Mesenteric fat pad (tissue), 1 donor: ENCODE measurements around the gene SSUH2. TPM values are rescaled to one million over a fixed set of nuclear protein-coding genes. Genes with fewer than 3 reads are reported as not detected.
"Not testable (repeated sequence)": the region's sequence is repeated elsewhere in the genome, so short reads cannot be mapped to it uniquely, and the experiment has no call there.

Experiments used
- DNase-seq: peaks from one replicate; pipeline ENCODE4 v3.0.0-alpha.2; 2020; ENCODE audit warnings: low spot score
- total RNA-seq: library from RNA; stranded (reverse); fragmentation: NEBNext Ultra II Directional; extraction: Animal tissue kit (Norgen Biotek cat#: 25700); gene quantifications from one replicate; pipeline ENCODE4 v1.2.1, GENCODE V29; 2021
- donor health status: DM: yes; HTN: yes; CAD: no.

SSUH2 gene
- total RNA-seq, 1 donor from 2014 or later, result 0.45 TPM

- no peak for DNase-seq
These were observed 14.6 kb upstream of the SSUH2 start for GRCh38 chr3:8659242-8659641.

DNA sequence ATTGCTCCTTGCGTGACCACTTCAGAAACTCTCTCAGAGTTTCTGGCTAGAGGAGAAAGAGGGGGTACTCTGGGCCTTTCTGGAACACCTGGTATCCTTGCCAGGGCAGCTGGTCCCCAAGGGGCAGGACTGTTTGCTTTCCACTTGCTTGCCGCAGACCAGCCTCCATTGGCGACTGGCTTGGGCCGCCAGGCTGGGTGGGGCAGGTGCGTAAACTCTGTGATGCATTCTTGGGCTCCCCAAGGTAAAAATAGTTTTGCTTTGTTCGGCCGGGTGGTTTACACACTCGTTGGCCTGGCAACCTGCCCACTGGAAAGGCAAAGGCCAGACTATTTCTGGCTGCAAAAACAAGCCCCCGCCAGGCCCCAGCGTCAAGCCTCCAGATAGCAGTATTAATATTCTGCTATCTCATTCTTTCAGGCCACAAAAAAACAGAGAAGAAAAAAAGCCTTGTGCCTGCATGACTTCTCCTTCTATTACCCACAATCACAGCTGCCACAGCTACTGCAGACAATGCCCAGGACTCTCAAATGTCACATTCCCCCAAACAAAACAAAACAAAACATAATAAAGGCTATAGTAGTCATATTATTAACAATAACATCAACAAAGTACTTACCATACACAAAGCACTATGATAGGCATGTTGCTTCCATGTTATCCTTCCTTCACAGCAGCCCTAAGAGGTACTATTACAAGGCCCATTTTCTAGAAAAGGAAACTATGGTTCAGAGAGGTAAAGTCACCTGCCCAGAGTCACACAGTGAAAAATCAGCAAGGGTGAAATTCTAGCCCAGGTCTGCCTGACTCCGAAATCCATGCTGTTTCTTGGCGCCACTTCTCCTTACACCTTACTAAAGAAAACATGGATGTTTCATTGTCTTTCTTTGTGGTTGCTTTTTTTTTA lies 14.0 kb upstream of the SSUH2 start:
- DNase-seq, result no peak

- no peak for DNase-seq
These were observed 13.3 kb upstream of the SSUH2 start for GRCh38 chr3:8657804-8658305.

DNA sequence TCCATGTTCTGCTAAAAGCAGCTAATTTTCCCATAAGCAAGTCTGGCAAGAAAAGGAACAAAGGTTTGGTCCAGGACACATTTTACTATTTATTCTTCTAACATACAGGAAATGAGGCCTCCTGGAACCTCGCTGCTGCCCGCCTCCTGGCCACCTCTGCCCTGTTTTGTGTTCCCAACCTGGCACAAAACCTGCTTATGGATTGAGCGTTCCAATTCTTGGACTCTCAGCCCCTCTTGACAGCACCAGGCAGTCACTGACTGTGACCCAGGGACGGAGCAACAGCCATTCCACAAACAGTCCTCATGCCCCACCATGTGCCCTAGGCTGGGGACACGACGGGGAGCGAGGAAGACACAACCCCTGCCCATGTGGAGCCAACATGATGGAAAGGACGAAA lies 11.6 kb upstream of the SSUH2 start:
- DNase-seq, result no peak

GRCh38 chr3:8655387-8655835 lies 10.8 kb upstream of the SSUH2 start:
- no peak for DNase-seq

DNA sequence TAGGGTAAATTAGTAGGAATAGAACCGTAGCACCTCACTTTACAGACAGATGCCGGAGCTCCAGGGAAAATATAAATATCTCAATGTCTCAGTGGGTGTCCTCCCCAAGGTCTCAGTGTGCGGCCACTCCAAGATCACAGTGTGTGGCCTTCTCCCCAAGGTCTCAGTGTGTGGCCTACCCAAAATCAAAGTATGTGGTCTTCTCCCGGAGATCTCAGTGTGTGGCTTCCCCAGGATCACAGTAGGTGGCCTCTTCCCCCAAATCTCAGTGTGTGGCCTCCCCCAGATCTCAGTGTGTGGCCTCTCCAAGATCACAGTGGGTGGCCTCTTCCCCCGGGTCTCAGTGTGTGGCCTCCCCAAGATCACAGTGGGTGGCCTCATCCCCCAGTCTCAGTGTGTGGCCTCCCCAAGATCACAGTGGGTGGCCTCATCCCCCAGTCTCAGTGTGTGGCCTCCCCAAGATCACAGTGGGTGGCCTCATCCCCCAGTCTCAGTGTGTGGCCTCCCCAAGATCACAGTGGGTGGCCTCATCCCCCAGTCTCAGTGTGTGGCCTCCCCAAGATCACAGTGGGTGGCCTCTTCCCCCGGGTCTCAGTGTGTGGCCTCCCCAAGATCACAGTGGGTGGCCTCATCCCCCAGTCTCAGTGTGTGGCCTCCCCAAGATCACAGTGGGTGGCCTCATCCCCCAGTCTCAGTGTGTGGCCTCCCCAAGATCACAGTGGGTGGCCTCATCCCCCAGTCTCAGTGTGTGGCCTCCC lies 10.2 kb upstream of the SSUH2 start:
- not testable (repeated sequence) for DNase-seq

GRCh38 chr3:8653800-8654408 lies 9.3 kb upstream of the SSUH2 start:
- no peak for DNase-seq

GRCh38 chr3:8652324-8652987 lies 7.9 kb upstream of the SSUH2 start:
- no peak for DNase-seq

DNA sequence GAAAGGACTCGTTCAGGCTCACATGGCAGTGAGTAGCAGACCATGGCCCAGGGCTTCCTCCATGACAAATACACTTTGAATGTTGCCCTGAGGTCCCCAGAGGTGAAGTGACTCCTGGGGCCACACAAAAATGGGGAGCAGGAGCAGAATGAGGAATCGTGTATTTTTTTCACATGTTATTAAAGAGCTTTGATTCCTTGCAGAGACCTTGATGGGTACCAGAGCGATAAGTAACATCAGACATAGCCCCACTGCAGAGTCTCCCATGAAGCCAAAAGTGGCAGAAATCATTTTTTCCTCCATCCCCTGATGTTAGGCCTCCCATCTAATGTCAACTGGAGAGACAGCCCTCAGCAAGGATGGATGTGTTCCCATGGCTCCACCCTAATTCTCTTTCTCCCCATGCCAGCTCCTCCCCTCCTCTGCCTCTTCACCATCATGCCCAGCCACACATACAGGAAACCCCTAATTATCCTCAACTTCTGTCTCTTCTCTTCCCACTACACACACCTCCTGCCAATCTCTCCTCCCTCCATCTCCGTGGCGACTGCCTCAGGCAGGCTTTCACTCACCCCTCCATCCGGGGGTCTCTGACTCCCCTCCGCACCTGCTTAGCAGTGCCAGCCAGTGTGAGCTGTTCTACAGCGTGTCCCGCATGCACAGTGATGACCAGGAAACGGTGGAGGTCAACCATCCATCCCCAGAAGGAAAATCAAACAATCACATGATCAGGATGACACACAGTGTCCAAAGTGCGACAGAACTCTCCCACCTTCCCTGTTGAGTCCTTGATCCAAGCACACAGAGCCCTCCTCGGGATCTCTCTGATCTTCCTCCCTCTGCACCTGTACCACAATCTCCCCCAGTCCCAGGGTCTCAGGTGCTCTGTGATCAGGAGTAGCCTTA lies 7.1 kb upstream of the SSUH2 start:
- no peak for DNase-seq

DNA sequence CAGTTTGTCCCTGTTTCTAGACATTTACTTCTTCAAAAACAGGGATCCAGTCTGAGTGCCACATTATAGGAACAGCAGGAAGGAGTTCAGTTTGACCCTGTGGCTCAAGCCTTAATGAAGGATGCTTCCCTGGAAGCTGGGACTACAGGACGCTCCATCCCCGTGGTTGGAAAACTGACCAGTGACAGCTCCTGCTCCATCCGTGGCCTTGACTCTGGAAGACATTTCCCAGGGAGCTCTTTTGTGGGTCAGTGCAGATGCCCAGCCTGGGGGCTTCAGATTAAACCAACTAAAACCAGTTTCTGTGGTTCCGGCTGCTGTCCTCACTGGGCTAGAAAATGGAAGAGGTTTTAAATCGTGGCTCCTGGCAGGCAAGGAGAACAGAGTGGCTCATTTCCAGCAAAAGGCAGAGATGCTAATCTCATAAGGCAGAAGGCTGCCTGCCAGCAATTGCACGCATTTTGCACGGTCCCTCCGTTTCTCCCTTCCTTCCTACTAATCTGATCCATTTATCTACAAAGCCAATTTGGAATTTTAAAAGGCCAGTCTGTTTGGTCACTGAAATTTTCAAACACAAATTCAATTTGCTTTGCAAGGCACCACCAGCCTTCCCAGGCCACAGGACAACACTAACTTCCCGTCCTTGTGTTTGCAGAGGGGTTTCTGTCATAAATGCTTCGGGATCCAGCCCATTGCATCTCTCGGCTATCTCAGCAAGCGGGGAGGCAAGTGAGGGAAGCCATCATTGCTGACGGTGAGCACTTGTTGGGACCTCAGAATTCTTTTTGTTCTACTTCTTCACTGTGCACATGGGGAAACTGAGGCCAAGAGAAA lies 6.2 kb upstream of the SSUH2 start:
- no peak for DNase-seq

DNA sequence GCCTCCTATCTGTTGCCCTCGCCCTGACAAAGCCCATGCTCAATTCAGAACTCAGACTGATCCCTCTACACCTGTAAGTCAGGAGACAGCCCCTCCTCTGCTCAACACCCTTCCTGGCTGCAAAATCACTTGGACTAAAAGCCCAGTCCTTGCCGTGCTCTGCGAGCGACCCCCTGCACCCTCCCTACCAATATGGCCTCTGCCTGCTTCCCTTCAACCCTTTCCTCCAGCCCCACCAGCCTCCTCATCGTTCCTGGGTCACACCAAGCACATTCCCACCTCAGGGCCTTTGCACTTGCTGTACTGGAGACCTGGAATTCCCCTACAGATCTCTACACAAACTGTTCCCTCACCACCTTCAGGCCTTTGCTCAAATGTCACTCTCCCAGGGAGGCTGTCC lies 5.2 kb upstream of the SSUH2 start:
- no peak for DNase-seq

GRCh38 chr3:8648909-8649741 lies 4.5 kb upstream of the SSUH2 start:
- no peak for DNase-seq

GRCh38 chr3:8647137-8647985 lies 2.8 kb upstream of the SSUH2 start:
- no peak for DNase-seq

DNA sequence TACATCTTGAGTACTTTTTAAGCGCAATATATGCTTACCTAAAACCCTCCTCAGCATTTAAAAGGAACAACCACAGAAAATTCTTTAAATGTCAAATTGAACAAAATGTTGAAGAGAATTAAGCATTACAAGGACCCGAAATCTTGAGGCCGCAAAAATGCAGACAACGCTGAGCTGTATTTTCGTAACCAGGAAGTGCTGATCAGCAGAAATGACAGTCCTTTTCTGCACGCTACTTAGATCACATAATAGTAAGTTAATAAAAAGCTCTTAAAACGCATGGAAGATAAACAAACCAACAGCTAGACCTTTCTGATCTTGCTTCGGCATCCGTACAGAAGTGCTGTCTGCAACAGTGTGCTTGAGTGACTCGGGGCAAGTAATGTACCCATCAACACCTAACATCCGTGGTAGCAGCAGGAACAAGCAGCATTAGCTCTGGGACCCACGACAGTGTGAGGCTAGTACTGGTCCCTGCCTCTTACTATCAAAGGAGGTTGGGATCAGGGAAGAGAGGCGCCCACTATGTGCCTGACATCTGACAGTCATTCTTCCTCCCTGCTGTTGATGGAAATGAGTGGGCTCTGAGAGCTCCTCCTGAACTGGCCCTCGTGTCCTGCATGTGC lies 1.8 kb upstream of the SSUH2 start:
- DNase-seq, result no peak

DNA sequence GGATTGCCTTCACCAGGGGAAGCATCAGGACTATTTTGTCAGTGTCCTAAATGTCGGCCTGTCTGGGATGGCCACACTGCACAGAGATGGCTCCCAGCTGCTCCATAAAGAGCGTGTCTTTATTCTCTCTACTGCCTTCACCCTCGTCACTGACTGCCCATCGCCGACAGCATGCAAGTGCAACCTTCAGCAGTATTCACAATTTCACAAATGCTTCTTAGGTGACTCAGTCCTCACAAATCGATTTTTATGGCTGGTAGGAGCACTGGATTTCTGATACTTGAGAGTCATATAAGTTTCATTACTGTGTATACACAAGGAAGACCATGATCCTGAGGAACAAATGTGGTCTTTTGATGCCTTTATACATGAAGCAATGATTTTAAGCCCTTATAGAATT lies 1.1 kb upstream of the SSUH2 start:
- no peak for DNase-seq

DNA sequence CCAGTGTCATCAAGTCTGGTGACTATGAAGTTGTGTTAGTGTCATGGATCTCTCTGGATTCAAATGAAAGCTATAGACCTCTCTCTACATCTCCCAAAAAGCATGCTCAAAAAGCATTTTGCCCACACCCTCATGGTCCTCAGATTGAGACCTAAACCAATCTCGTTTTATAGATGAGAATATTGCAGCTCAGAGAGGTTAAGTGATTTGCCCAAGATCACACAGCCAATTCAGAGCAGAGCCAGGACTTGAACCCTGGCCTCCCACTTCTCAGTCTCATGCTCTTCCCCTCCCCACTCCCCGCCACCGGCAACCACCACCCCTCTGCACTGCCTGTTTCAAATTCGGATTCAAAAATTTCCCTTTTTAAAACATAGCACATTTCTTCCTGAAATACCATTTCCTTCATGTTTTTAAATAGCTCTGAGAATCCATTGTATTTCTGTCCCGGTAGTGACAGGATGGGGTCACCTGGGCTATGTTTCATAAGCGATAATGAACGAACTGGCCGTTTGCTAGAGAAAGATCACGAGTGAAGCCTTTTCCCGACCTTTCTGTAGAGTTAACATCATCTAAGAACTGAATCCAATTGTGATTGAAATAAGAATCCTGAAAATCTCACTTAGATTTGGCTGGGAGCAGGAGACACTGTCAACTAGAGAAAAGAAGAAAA lies 769 bp downstream of the SSUH2 start:
- DNase-seq, result no peak
